ENCODE results near the gene LOX.

The LOX gene

DNA sequence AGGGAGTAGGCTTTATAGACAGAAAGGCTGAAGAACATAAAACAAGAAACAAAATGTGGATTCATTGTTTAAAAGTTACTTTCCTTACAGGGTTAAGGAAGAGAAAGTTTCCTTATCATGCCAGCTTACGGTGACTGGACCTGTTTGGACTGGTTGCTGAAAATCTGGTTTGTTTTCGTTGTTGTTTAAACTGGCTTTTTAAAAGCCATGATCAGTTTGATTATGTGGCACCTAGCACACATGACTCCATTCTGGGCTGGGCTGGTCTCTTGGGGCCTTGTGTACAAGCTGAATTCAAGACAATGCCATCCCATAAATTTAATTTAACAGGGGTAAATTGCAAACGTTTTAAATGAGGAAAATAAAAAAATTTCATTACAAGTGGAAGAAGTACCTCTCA, 32.9 kb upstream of the LOX start:
- DNase-seq (ENCODE audit: low spot score) = no peak
- TF ChIP-seq, protein P1, sequence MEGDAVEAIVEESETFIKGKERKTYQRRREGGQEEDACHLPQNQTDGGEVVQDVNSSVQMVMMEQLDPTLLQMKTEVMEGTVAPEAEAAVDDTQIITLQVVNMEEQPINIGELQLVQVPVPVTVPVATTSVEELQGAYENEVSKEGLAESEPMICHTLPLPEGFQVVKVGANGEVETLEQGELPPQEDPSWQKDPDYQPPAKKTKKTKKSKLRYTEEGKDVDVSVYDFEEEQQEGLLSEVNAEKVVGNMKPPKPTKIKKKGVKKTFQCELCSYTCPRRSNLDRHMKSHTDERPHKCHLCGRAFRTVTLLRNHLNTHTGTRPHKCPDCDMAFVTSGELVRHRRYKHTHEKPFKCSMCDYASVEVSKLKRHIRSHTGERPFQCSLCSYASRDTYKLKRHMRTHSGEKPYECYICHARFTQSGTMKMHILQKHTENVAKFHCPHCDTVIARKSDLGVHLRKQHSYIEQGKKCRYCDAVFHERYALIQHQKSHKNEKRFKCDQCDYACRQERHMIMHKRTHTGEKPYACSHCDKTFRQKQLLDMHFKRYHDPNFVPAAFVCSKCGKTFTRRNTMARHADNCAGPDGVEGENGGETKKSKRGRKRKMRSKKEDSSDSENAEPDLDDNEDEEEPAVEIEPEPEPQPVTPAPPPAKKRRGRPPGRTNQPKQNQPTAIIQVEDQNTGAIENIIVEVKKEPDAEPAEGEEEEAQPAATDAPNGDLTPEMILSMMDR (IDR thresholded peaks at IDR 0.05; ENCODE audit: extremely low read depth, missing control alignments) = no peak

DNA sequence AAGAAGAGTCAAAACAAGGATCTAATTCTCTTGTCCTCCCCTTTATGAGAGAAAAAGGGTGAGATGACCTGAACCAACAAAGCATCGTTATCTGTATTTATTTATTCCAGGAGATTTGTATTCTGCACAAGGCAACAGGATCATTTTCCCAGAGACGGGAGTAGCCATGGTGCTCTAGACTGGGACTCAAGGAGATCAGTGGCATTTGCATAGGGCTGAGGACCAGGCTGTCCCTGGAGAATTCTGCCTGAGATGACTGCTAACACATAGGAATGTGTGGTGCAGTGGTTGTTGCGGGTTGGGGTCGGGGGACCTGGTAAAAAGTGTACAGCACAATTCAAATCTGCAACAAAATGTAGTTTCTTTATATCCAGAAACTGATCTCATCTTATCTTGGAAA, 29.0 kb upstream of the LOX start:
- DNase-seq (ENCODE audit: low spot score) = no peak
- TF ChIP-seq, protein P1 (IDR thresholded peaks at IDR 0.05; ENCODE audit: extremely low read depth, missing control alignments) = no peak

DNA sequence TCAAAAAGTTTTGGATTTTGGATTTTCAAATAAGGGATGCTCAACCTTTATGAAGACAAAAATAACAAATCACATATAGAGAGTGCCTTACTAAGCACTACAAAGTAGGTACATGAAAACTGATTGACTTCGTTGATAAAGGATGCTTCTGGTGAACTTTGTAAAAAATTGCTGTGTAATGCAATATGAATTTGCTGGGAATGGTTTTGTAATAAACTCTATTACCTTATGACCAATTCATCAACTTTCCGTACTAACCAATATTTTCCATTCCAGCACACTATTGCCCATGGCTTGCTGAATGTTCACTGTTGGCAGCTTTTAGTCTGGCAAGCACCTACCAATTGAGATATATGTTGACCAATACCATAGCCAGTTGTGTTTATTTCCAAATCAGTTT, 27.9 kb upstream of the LOX start:
- DNase-seq (ENCODE audit: low spot score) = no peak
- TF ChIP-seq, protein P1 (IDR thresholded peaks at IDR 0.05; ENCODE audit: extremely low read depth, missing control alignments) = no peak

DNA sequence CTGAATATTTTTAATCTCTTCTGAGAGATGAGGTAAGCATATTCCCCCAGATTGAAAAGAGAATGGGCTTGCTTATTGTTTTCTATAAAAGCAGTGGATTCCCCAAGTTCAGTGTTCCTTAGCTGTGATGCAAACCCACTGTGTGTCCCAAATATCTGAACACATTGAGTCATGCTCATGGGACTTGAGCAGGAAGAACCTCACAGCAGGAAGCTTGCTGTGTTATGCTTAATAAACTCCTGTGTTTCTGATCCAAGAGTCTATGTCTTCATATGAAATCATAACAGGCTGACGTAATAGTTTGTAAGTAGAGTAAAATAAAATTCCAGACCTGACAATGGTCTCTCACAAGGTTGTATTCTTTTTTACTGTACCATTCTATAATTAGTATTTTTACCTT, 24.8 kb upstream of the LOX start:
- no peak for DNase-seq (ENCODE audit: low spot score)
- TF ChIP-seq, protein P1 (IDR thresholded peaks at IDR 0.05; ENCODE audit: extremely low read depth, missing control alignments) = no peak

DNA sequence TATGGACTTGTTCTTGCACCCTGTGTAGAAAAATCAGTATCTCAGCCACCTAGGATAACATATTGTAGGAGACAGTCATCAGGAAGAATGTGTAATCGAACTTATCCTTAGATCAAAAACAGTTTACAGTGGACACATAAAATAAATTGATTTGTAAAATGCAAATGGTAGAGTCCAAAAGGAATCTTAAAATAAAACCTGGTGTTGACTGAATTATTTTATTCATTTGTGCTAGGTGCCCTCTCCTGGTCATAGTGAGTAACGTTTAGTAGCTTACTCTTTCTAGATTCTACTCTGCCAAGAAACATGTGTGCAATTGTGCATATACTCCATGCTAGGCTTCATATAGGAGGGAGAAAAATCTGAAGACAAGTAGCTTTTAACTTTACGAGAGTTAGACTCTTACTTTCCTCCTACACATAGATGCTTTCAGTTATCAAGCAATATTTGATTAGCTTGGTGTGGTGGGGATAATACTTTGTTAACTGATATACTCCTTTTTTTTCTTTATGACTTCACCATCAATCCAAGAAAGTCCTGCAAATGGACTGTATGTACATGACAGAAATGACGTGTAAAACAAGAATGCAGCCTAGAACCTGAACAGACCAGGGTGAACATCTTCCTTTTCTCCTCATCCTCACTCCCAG, 23.7 kb upstream of the LOX start:
- no peak for DNase-seq (ENCODE audit: low spot score)

DNA sequence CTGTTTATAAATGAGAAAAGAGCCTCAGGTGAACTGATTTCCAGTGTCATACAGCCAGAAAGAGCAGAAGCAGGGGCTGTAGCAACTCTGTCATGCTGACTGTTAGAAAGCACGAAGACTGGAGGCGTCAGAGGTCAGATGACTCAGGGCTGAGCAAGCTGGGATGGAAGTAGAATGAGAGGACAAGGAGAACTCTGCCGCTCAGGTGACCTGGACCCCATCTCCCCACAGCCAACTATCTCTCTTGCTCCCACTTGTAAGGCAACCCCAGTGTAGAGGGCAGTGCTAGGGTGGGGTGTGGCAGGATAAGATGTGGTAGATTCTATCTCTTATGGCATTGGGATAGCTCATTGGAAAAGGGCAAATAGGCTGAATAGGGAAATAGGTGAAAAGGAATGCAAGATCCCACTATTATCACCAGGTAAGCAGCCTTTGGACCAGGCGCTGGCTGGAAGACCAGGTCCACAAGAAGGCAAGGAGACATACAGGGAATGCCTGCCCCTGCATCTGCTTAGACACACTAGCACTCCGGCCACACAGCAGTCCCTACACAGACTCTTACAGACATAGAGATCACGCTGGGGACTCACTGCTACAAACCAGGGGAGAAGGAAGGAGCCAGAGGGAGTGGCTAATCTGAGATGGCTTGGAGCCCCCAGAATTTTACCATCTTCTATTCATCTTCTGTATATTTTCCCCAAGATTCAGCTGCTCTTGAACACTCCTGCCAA, 21.2 kb upstream of the LOX start:
- TF ChIP-seq, protein P1 (IDR thresholded peaks at IDR 0.05; ENCODE audit: extremely low read depth, missing control alignments) = no peak
- DNase-seq (ENCODE audit: low spot score) = no peak

More for the DNA sequence above, 23.7 kb upstream of the LOX start:
- TF ChIP-seq, protein P1 (IDR thresholded peaks at IDR 0.05; ENCODE audit: extremely low read depth, missing control alignments) = no peak

DNA sequence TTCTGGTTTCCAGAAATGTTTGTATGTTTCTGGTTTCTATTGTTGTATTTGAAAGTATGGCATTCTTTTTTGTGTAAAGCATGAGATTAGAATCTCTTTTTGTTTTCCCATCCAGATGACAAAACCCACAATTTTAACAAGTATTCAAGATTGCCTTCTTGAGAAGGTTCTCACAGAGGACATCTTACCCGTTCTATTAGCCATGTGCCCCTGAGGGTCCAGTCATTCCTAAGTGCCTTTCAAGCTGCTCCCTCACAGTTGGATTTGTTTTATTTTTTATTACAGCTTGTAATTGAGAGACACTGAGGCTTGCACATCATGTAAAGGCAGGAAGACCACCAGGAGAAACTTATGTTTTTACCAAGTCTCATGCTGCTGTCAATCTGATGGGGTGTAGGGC, 19.3 kb upstream of the LOX start:
- no peak for DNase-seq (ENCODE audit: low spot score)
- TF ChIP-seq, protein P1 (IDR thresholded peaks at IDR 0.05; ENCODE audit: extremely low read depth, missing control alignments) = no peak
